Measurements from ENCODE around the gene ACBD4. TPM values are rescaled to one million over a fixed set of nuclear protein-coding genes. Genes with fewer than 3 reads are reported as not detected.

Gene ACBD4
- total RNA-seq, 2 experiments from 2014 or later = 12.5 to 13.8 TPM

- POLR2A ChIA-PET = no interaction called here
- CTCF ChIA-PET = interaction anchor here (0.6 to 8.0 kb wide), 11 partner anchors 17 to 357 kb away, joined by 3 to 335 read pairs (median 3); no protein-coding TSS in a partner anchor
Measured at GRCh38 chr17:45132572-45133463, 2.7 kb upstream of the ACBD4 start.

GRCh38 chr17:45135978-45136791 is 698 bp downstream of the ACBD4 start:
- intact Hi-C loops (cut with micrococcal nuclease) = loop anchor here (1.0 to 10.0 kb wide), 4 partner anchors 12 to 249 kb away; partner anchors contain the start of genes HEXIM1 and NMT1
- DNase-seq = peak; percentile 18
- CTCF ChIA-PET = interaction anchor here (0.6 to 8.0 kb wide), 85 partner anchors 8 to 904 kb away, joined by 3 to 335 read pairs (median 5); partner anchors contain the start of genes DCAKD, EFTUD2, FMNL1 and GPATCH8

More at GRCh38 chr17:45132572-45133463, 2.7 kb upstream of the ACBD4 start:
- intact Hi-C loops (cut with micrococcal nuclease) = loop anchor here (2.0 to 10.0 kb wide), 4 partner anchors 81 to 358 kb away; partner anchors contain the start of gene DCAKD
- Mint-ChIP-seq H3K27me3 (peaks cover 6% of the 10 kb centered on the region), H3K27ac (no peak overlapping the region), H3K9me3 (no peaks in the 10 kb centered on the region), H3K36me3 (no peaks in the 10 kb centered on the region), H3K4me1 (ENCODE audit: low read depth) (peaks cover 13% of the 10 kb centered on the region), H3K4me3 (peak overlapping the region; percentile 84)
- peak; percentile 80 for DNase-seq

GRCh38 chr17:45136846-45137560 is 1.5 kb downstream of the ACBD4 start:
- POLR2A ChIA-PET = interaction anchor here (1.0 to 2.1 kb wide), 2 partner anchors 11 to 12 kb away, joined by 3 to 38 read pairs; partner anchors contain the start of gene HEXIM1
- no peaks in the 10 kb centered on the region for H3K27me3 Mint-ChIP-seq
- intact Hi-C loops (cut with micrococcal nuclease) = loop anchor here (10.0 kb wide), 1 partner anchor 248 kb away; no protein-coding TSS in a partner anchor
- CTCF ChIA-PET = interaction anchor here (2.3 to 8.0 kb wide), 3 partner anchors 15 to 92 kb away, joined by 43 to 335 read pairs (median 316); partner anchors contain the start of gene HEXIM1
- no peak for DNase-seq
- no peaks in the 10 kb centered on the region for H3K9me3 Mint-ChIP-seq
- peaks cover 18% of the 10 kb centered on the region for H3K4me1 Mint-ChIP-seq (ENCODE audit: low read depth)
- peaks cover 1% of the 10 kb centered on the region for H3K36me3 Mint-ChIP-seq
- peak overlapping the region; percentile 83 for H3K4me3 Mint-ChIP-seq
- no peak overlapping the region for H3K27ac Mint-ChIP-seq

More at GRCh38 chr17:45135978-45136791, 698 bp downstream of the ACBD4 start:
- POLR2A ChIA-PET = interaction anchor here (0.9 to 2.1 kb wide), 5 partner anchors 13 to 95 kb away, joined by 3 to 38 read pairs (median 5); partner anchors contain the start of genes HEXIM1 and HEXIM2
- H3K4me3 Mint-ChIP-seq = peak overlapping the region; percentile 83
- H3K27me3 Mint-ChIP-seq = peaks cover 1% of the 10 kb centered on the region
- H3K9me3 Mint-ChIP-seq = no peaks in the 10 kb centered on the region
- peaks cover 1% of the 10 kb centered on the region for H3K36me3 Mint-ChIP-seq
- peak overlapping the region; percentile 67 for H3K27ac Mint-ChIP-seq
- peaks cover 14% of the 10 kb centered on the region for H3K4me1 Mint-ChIP-seq (ENCODE audit: low read depth)

GRCh38 chr17:45137561-45138305 is 2.2 kb downstream of the ACBD4 start:
- POLR2A ChIA-PET = interaction anchor here (1.0 kb wide), 1 partner anchor 11 kb away, joined by 3 read pairs; the partner anchor contains the start of gene HEXIM1

GRCh38 chr17:45138911-45139532 is 3.5 kb downstream of the ACBD4 start:
- CTCF ChIA-PET = interaction anchor here (1.0 to 8.0 kb wide), 4 partner anchors 9 to 81 kb away, joined by 3 to 335 read pairs (median 3); partner anchors contain the start of gene HEXIM1
- intact Hi-C loops (cut with micrococcal nuclease) = loop anchor here (10.0 kb wide), 1 partner anchor 246 kb away; no protein-coding TSS in a partner anchor
- no peak for DNase-seq
- H3K4me3 Mint-ChIP-seq = no peak overlapping the region
- POLR2A ChIA-PET = interaction anchor here (0.9 kb wide), 1 partner anchor 10 kb away, joined by 3 read pairs; no protein-coding TSS in a partner anchor
- no peaks in the 10 kb centered on the region for H3K9me3 Mint-ChIP-seq
- no peaks in the 10 kb centered on the region for H3K27me3 Mint-ChIP-seq
- H3K36me3 Mint-ChIP-seq = peaks cover 1% of the 10 kb centered on the region
- H3K4me1 Mint-ChIP-seq (ENCODE audit: low read depth) = peaks cover 25% of the 10 kb centered on the region
- H3K27ac Mint-ChIP-seq = no peak overlapping the region

More at GRCh38 chr17:45137561-45138305, 2.2 kb downstream of the ACBD4 start:
- intact Hi-C loops (cut with micrococcal nuclease) = loop anchor here (10.0 kb wide), 1 partner anchor 247 kb away; no protein-coding TSS in a partner anchor
- Mint-ChIP-seq H3K9me3 (no peaks in the 10 kb centered on the region), H3K36me3 (peaks cover 1% of the 10 kb centered on the region), H3K4me3 (no peak overlapping the region), H3K27me3 (no peaks in the 10 kb centered on the region), H3K4me1 (ENCODE audit: low read depth) (peaks cover 19% of the 10 kb centered on the region), H3K27ac (no peak overlapping the region)
- CTCF ChIA-PET = interaction anchor here (4.1 to 8.0 kb wide), 2 partner anchors 15 to 60 kb away, joined by 316 to 335 read pairs; partner anchors contain the start of gene HEXIM1
- no peak for DNase-seq

- Mint-ChIP-seq H3K27me3 (no peaks in the 10 kb centered on the region), H3K9me3 (no peaks in the 10 kb centered on the region), H3K4me3 (no peak overlapping the region), H3K4me1 (ENCODE audit: low read depth) (peaks cover 26% of the 10 kb centered on the region), H3K27ac (no peak overlapping the region), H3K36me3 (peaks cover 1% of the 10 kb centered on the region)
- no peak for DNase-seq
- ChIA-PET CTCF (interaction anchor here (1.0 to 8.0 kb wide), 4 partner anchors 9 to 80 kb away, joined by 3 to 335 read pairs (median 3); partner anchors contain the start of gene HEXIM1), POLR2A (interaction anchor here (0.9 kb wide), 1 partner anchor 10 kb away, joined by 3 read pairs; no protein-coding TSS in a partner anchor)
- intact Hi-C loops (cut with micrococcal nuclease) = loop anchor here (10.0 kb wide), 1 partner anchor 245 kb away; no protein-coding TSS in a partner anchor
Measured at GRCh38 chr17:45139533-45139920, 4.0 kb downstream of the ACBD4 start.

GRCh38 chr17:45143094-45143670 is 7.7 kb downstream of the ACBD4 start:
- Mint-ChIP-seq H3K4me1 (ENCODE audit: low read depth) (peaks cover 38% of the 10 kb centered on the region), H3K27me3 (no peaks in the 10 kb centered on the region), H3K9me3 (no peaks in the 10 kb centered on the region), H3K36me3 (peaks cover 9% of the 10 kb centered on the region), H3K27ac (peak overlapping the region; percentile 3), H3K4me3 (peak overlapping the region; percentile 46)
- DNase-seq = no peak
- intact Hi-C loops (cut with micrococcal nuclease) = loop anchor here (10.0 kb wide), 1 partner anchor 938 kb away; no protein-coding TSS in a partner anchor
- POLR2A ChIA-PET = no interaction called here
- CTCF ChIA-PET = interaction anchor here (1.7 kb wide), 1 partner anchor 8 kb away, joined by 26 read pairs; the partner anchor contains the start of gene ACBD4

- Mint-ChIP-seq H3K27ac (peak overlapping the region; percentile 38), H3K9me3 (no peaks in the 10 kb centered on the region), H3K27me3 (no peaks in the 10 kb centered on the region), H3K4me1 (ENCODE audit: low read depth) (peaks cover 38% of the 10 kb centered on the region), H3K36me3 (peaks cover 14% of the 10 kb centered on the region), H3K4me3 (peak overlapping the region; percentile 46)
- CTCF ChIA-PET = interaction anchor here (0.9 to 1.7 kb wide), 3 partner anchors 9 to 54 kb away, joined by 3 to 26 read pairs (median 5); partner anchors contain the start of gene ACBD4
- POLR2A ChIA-PET = no interaction called here
- DNase-seq = peak; percentile 36
- intact Hi-C loops (cut with micrococcal nuclease) = loop anchor here (10.0 kb wide), 1 partner anchor 939 kb away; no protein-coding TSS in a partner anchor
Measured at GRCh38 chr17:45143767-45144198, 8.3 kb downstream of the ACBD4 start.

- H3K4me3 Mint-ChIP-seq = peak overlapping the region; percentile 54
- intact Hi-C loops (cut with micrococcal nuclease) = loop anchor here (5.0 to 10.0 kb wide), 2 partner anchors 82 to 940 kb away; partner anchors contain the start of gene NMT1
- H3K36me3 Mint-ChIP-seq = peaks cover 18% of the 10 kb centered on the region
- H3K9me3 Mint-ChIP-seq = no peaks in the 10 kb centered on the region
- peak overlapping the region; percentile 38 for H3K27ac Mint-ChIP-seq
- peak; percentile 43 for DNase-seq
- no peaks in the 10 kb centered on the region for H3K27me3 Mint-ChIP-seq
- H3K4me1 Mint-ChIP-seq (ENCODE audit: low read depth) = peaks cover 38% of the 10 kb centered on the region
- POLR2A ChIA-PET = no interaction called here
- CTCF ChIA-PET = interaction anchor here (0.9 to 1.7 kb wide), 3 partner anchors 10 to 53 kb away, joined by 3 to 26 read pairs (median 5); partner anchors contain the start of gene ACBD4
Measured at GRCh38 chr17:45144199-45145034, 8.9 kb downstream of the ACBD4 start.

All from activated CD4-positive, alpha-beta memory T cell treated with anti-CD3 and anti-CD28 coated beads for 36 hours (primary cell).